Colonic mucosa (tissue), 4 donors: ENCODE data around the gene GNPAT. TPM values are rescaled to one million over a fixed set of nuclear protein-coding genes. Genes with fewer than 3 reads are reported as not detected.

Experiments
- DNase-seq: peaks from one replicate; pipeline ENCODE4 v3.0.0-alpha.2; 2020
- H3K27ac ChIP-seq: fragments of 200-600 bp; one replicate; pipeline ENCODE4 v1.8.0; 2021
- H3K27me3 ChIP-seq: fragments of 200-600 bp; one replicate; pipeline ENCODE4 v1.8.0; 2021
- H3K36me3 ChIP-seq: fragments of 200-600 bp; one replicate; pipeline ENCODE4 v1.8.0; 2021
- H3K4me1 ChIP-seq: fragments of 200-600 bp; one replicate; pipeline ENCODE4 v1.8.0; 2021; ENCODE audit warnings: mild to moderate bottlenecking
- H3K4me3 ChIP-seq: fragments of 200-600 bp; one replicate; pipeline ENCODE4 v1.8.0; 2021
- H3K9ac ChIP-seq, 2 donors: one replicate each; pipeline ENCODE4 v1.7.0; 2013; ENCODE audit warnings: control low read depth in 2 of 2, low read depth in 2 of 2, low read length in 2 of 2
- H3K9me3 ChIP-seq: fragments of 200-600 bp; one replicate; pipeline ENCODE4 v1.8.0; 2021
- CTCF ChIP-seq: fragments of 200-600 bp; IDR thresholded peaks from one replicate; pipeline ENCODE4 v1.8.0; 2022; ENCODE audit warnings: antibody characterized with exemption, mild to moderate bottlenecking
- intact Hi-C: fragments of 100-400 bp; cut with DNase I; formaldehyde crosslinking; loops from one replicate; pipeline ENCODE4 v1.14.1; 2022
- total RNA-seq, 2 donors: library from RNA; stranded (reverse); fragmentation: NEBNext Ultra II Directional in 1 of 2; extraction: Animal tissue kit (Norgen Biotek cat#: 25700) in 1 of 2; gene quantifications; one replicate each; pipeline ENCODE4 v1.2.1, GENCODE V29; 2021
- donor health status: healthy.
- donor health status: DM: no; HTN: no; CAD: no.
- donor health status: DM: no; HTN: no; CAD: no.

Gene GNPAT
- total RNA-seq, 2 donors from 2014 or later = 34.9 to 40.5 TPM

DNA sequence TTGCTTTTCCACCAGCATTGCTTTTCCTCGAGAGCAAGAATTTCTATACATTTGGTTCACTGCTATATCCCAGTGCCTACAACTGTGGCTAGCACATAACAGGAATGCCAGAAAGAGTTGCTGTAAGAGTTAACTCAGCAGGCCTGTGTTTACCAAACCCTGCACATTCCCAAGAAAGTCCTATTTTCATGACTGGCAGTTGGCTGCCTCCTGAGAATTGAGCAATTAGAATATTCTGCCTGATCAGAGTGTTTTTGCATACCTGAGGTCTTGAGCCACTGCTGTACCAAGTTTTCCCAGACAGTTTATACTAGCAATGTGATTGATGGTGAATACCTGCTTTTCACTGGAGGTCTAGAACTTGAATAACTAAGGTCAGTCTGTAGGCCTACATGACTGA lies 2.7 kb upstream of the GNPAT start:
- Histone ChIP-seq H3K9ac (no peak overlapping the region), H3K27me3 (no peaks in the 10 kb centered on the region), H3K36me3 (no peaks in the 10 kb centered on the region), H3K4me1 (peaks cover 30% of the 10 kb centered on the region), H3K4me3 (no peak overlapping the region), H3K9me3 (no peaks in the 10 kb centered on the region), H3K27ac (no peak overlapping the region)
- intact Hi-C loops = no loop called here
- DNase-seq = no peak
- no peak for TF ChIP-seq CTCF

GRCh38 chr1:231240531-231240882 lies 505 bp upstream of the GNPAT start:
- H3K27ac ChIP-seq = peak overlapping the region; percentile 80
- no peaks in the 10 kb centered on the region for H3K9me3 ChIP-seq
- peaks cover 17% of the 10 kb centered on the region for H3K4me1 ChIP-seq
- H3K4me3 ChIP-seq = peak overlapping the region; percentile 81
- no peaks in the 10 kb centered on the region for H3K36me3 ChIP-seq
- peak overlapping the region; percentile 89 to 94 for H3K9ac ChIP-seq
- no peak for DNase-seq
- intact Hi-C loops = no loop called here
- no peak for TF ChIP-seq CTCF
- H3K27me3 ChIP-seq = no peaks in the 10 kb centered on the region

GRCh38 chr1:231241750-231242149 lies 738 bp downstream of the GNPAT start:
- peak; percentile 69 for DNase-seq
- TF ChIP-seq CTCF = no peak
- H3K9ac ChIP-seq = peak overlapping the region; percentile 89 to 94
- intact Hi-C loops = loop anchor here (2.0 kb wide), 1 partner anchor 27 kb away; no protein-coding TSS in a partner anchor
- H3K27me3 ChIP-seq = no peaks in the 10 kb centered on the region
- H3K4me3 ChIP-seq = peak overlapping the region; percentile 81
- H3K27ac ChIP-seq = peak overlapping the region; percentile 80
- no peaks in the 10 kb centered on the region for H3K36me3 ChIP-seq
- peaks cover 13% of the 10 kb centered on the region for H3K4me1 ChIP-seq
- H3K9me3 ChIP-seq = no peaks in the 10 kb centered on the region

DNA sequence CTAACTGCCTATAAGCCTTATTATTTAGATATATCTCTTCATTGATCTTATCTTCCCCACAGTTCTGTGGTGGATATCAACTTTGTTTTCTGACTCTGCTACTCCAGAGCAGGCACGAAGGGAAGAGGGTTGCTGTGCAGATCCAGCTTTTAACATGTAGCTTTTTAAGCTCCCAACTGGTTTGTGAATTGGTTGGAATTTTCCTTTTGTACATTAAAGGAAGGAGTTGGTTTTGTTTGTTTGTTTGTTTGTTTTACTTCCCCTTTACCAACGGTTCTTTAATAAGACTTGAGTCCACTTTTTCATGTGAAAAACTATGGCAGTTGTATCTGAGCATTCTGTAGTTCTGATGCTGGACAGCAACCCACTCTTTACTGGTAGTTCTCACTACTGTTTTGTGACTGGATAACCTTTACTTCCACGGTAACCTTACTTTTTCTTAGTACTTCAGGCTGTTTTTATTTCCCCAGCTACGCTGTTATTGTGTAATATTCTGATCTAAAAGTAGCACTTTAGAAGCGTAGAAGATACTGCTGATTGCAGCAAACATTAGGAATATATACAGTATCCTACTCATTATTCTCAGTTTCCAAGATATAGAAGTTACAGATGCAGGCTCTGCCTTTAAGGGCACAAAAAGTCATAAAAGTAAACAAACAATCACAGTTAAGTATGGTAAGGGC lies 1.6 kb downstream of the GNPAT start:
- H3K9ac ChIP-seq = no peak overlapping the region
- no peak overlapping the region for H3K4me3 ChIP-seq
- intact Hi-C loops = loop anchor here (2.0 kb wide), 1 partner anchor 28 kb away; no protein-coding TSS in a partner anchor

GRCh38 chr1:231248778-231249177 lies 7.8 kb downstream of the GNPAT start:
- no peak overlapping the region for H3K4me3 ChIP-seq
- no peak for TF ChIP-seq CTCF
- H3K4me1 ChIP-seq = no peaks in the 10 kb centered on the region
- H3K9ac ChIP-seq = no peak overlapping the region
- intact Hi-C loops = no loop called here
- H3K27ac ChIP-seq = no peak overlapping the region
- H3K27me3 ChIP-seq = no peaks in the 10 kb centered on the region
- peaks cover 8% of the 10 kb centered on the region for H3K36me3 ChIP-seq
- no peak for DNase-seq
- H3K9me3 ChIP-seq = no peaks in the 10 kb centered on the region

More for the DNA sequence above, 1.6 kb downstream of the GNPAT start:
- no peaks in the 10 kb centered on the region for H3K9me3 ChIP-seq
- no peak for DNase-seq
- H3K27ac ChIP-seq = no peak overlapping the region
- no peak for TF ChIP-seq CTCF
- H3K36me3 ChIP-seq = no peaks in the 10 kb centered on the region
- H3K4me1 ChIP-seq = peaks cover 13% of the 10 kb centered on the region
- no peaks in the 10 kb centered on the region for H3K27me3 ChIP-seq
